T-helper 9 cell (primary cell): ENCODE data around the gene FKBP5.
A peak's percentile ranks its signal among the peaks of the same experiment; 100 is the strongest.
"Not testable (repeated sequence)": the region's sequence is repeated elsewhere in the genome, so short reads cannot be mapped to it uniquely, and the experiment has no call there.

Experiments
- DNase-seq: peaks from one replicate; pipeline ENCODE4 v3.0.0-alpha.2; 2020

FKBP5 gene

GRCh38 chr6:35582315-35582714, 106.4 kb downstream of the FKBP5 start:
- DNase-seq = no peak

DNA sequence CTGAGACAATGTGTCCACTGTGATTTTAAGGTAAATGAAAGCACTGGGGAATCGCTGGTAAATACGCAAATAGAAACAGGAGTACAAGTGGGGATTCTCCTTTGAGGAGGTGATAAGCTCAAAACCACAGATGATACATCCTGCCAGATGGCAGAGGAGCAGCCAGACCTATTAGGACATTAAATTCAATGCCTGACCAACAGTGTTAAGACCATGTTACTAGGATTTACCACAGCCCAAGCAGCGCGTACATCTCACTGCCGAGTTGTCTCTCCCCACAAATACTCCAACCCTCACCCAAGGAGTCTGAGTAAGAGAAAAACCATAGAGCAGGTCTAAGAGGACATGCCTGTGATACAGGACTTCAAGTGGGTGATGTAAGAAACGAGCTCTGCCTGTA, 107.1 kb downstream of the FKBP5 start:
- no peak for DNase-seq

GRCh38 chr6:35580836-35581235, 107.9 kb downstream of the FKBP5 start:
- DNase-seq = no peak

DNA sequence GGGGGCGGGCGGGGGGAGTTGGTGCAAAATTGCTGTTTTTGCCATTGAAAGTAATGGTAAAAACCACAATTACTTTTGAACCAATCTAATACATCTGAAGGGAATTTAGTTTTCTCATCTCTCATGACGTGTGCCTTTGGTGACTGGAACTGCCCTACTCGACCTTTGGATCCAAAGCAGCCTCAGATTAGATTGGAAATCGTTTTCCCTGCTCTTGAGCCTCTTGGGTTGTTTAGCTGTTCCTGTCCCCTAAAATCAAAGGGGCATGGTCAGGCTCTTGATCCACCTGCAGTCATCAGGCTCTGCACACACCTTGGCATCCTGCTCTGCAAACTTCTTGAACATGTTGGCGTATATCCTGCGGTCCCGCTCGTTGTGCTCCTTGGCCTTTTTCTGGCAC, 112.0 kb downstream of the FKBP5 start:
- no peak for DNase-seq

DNA sequence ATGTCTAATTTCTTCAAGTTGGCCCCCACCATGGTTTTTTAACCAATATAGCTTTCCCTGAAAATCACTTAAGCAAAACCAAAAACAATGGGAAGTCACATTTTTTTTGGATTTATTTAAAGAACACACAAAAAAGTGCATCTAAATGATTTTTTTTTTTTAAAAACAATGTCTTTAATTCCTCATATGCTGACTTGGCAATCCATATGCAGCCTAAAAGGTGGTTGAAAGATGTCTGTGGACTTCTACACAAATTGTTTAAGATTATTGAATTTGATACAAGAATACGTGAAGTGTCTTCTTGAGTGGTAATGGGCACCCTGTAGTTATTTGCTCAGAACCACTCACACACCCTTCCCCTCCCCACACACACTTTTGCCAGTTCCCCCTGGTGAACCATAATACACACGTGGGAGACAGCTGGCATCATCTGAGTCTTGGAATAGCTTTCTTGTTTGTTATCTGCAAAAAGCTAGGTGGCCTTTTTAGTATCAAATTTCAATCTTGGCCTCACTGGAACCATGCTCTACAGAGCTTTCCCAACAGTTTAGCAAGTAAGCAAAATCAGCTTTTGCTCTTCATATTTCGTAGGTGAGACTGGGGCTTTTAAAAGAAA, 115.1 kb downstream of the FKBP5 start:
- DNase-seq = no peak

DNA sequence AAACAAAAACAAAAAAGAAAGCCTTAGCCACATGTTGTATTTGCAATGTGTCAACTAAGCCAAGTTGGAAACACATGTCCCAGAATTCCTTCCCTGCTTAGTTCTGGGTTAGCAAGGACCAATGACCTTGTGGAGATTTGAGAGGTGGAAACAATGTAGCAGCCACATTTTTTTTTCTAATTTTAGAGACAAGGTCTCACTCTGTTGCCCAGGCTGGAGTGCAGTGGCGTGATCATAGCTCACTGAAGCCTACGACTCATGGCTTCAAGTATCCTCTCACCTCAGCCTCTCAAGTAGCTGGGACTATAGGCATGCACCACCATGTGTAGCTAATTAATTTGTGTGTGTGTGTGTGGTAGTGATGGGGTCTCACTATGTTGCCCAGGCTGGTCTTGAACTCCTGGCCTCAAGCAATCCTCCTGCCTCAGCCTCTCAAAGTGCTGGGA, 117.8 kb downstream of the FKBP5 start:
- DNase-seq = not testable (repeated sequence)

DNA sequence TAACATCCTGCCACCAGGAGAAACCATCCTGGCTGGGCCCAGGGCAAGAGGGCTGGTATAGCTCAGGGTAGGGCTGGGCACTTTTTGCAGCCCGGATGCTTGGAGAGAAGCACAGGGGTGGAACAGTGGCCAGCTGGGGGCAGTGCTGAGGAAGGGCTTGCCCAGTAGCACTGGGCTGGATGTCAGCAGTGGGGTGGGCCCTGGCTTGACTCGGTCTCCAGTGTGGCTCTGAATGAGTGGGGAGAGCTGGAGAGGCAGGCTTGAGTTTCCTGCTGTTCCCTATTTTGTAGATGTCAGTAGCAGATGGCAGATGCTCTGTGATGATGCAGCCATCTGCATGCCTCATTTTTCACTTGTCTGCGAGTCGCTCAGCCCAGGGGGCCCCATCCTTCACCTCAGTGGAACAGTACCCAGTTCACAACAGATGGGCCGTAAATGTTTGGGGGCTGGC, 119.7 kb downstream of the FKBP5 start:
- DNase-seq = peak; percentile 8

GRCh38 chr6:35566794-35567193, 121.9 kb downstream of the FKBP5 start:
- DNase-seq = no peak

- no peak for DNase-seq
These were observed 124.0 kb downstream of the FKBP5 start for GRCh38 chr6:35564733-35565132.

GRCh38 chr6:35562060-35562459, 126.7 kb downstream of the FKBP5 start:
- DNase-seq = no peak

DNA sequence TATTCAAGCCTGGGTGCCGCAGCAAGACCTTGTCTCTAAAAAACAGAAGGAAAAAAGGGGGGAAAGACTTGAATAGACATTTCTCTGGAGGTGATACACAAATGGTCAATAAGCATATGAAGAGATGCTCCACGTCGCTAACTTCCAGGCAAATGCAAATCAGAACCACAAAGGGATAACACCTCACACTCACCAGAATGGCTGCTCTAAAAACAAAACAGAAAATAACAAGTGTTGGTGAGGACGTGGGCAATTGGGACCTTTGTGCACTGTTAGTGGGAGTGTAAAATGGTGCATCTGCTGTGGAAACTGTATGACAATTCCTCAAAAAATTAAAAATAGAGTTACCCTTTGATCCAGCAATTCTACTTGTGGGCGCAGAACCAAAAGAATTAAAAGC, 127.6 kb downstream of the FKBP5 start:
- no peak for DNase-seq

DNA sequence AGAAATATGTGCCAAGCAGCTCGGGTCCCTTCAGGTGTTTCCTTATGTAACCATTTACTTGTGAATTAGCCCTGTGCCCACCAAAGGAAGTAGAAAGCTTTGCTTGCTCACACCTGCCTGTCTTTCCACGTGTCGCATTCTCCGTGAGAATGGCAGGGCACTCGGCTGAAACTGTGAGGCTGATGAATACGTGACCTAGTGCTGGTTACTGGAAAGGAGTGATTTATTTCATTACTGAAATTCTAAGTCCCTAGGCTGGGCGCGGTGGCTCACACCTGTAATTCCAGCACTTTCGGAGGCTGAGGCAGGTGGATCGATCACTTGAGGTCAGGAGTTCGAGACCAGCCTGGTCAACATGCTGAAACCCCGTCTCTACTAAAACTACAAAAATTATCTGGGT, 130.1 kb downstream of the FKBP5 start:
- DNase-seq = no peak

DNA sequence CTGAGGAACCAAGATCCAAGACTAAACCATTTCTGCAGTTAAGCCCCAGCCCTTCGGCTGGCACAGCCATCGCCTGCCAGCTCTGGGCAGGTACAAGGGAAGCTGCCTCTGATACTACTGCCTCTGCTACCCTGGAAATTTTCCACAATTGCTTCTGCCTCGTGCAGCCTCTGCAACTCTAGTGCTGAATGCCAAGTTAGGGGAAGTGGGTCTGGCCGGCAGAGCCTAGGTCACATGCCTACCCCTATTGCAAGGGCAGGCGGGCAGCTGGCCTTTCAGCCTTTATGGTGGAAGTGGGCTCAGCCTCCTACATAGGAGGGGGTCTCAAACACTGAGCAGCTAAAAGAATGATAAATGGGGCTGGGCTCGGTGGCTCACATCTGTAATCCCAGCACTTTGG, 131.5 kb downstream of the FKBP5 start:
- no peak for DNase-seq

DNA sequence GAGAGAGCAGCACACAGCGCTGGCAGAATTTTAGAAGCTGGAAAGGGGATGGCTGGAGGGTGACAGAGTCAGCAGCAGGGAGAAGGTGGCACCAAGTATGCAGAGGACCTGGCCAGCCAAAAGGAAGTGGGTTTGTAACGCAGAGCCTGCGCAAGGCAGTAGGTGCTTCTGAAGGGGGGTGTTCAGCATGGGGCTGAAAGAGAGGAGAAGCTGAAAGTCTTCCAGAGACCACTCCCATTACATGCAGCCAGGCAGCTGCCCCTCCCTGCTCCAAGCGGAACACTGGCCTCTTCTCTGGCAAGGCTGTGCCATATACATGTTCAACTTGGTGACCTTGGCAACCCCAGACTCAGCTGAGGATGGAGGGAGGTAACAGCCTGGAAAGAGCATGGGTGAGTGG, 133.9 kb downstream of the FKBP5 start:
- DNase-seq = no peak

DNA sequence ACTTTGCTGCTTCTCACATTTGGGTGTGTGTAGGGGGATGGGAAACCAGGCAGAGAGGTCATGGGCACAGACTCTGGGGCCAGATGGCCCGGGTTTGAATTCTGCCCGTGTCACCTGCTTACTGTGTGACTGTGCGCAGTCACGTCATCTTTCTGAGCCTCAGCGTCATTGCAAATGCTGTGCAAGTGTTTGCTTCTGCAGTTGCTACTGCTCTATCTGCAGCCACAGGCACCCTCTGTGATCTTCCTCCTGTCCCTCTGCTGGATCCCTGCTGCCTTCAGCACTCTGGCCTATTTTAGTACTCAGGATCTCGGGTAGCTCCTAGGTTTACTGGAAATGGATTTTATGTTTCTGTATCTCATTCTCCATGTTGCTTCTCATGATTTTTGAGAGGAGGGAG, 135.4 kb downstream of the FKBP5 start:
- DNase-seq = no peak

GRCh38 chr6:35552285-35552917, 136.3 kb downstream of the FKBP5 start:
- peak; percentile 63 for DNase-seq

DNA sequence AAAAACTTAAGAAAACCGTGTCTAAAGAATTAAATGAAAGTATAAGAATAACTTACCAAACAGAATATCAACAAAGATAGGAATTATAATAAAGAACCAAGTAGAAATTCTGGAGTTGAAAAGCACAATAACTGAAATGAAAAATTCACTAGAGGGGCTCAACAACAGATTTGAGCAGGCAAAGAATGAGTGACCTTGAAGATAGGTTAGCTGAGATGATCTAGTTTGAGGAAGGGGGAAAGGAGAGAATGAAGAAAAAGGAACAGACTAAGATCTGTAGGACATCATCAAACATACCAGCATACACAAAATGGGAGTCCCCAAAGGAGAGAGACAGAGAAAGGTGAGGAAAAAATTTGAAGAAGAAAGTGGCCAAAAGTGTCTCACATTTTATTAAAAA, 138.3 kb downstream of the FKBP5 start:
- no peak for DNase-seq

DNA sequence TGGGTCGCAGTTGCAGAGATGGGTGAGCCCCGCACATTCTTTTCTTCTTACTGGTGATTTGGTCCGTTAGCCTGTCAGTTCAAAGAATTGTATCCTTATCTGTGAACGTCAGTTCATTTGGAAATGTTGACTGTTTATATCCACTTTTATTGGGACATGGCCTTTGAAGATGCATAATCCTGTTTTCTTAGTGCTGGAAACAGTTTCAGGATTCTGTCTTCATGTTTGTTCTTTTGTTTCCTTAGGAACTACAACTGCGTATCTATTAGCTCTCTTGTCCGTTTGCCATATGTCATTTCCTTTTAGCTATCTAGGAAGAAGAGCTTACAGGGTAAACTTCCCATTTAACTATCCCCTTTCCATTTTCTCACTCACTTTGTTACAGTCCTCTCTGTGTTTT, 141.0 kb downstream of the FKBP5 start:
- no peak for DNase-seq

GRCh38 chr6:35544769-35545361, 143.8 kb downstream of the FKBP5 start:
- no peak for DNase-seq

- no peak for DNase-seq
These were observed 145.1 kb downstream of the FKBP5 start for GRCh38 chr6:35543459-35544193.

DNA sequence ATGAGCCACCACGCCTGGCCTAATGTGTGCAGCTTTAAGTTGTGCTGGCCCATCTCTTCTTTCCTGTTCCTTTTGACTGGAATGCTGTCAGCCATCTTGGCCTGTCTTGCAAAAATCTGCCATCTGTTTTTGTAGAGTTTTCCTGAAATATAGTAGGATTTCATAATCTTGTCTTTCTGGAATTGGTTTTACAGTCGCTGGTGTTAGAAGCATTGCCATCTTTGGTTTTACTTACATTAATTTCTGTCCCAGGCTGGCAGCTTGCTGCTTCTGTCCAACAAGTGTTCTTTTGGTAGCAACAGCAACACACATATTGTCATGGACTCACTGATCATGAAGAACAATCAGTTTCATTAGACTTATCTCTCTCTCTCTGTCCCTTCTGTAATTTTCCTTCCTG, 146.9 kb downstream of the FKBP5 start:
- DNase-seq = no peak

- no peak for DNase-seq
These were observed 149.5 kb downstream of the FKBP5 start for GRCh38 chr6:35539223-35539622.

GRCh38 chr6:35535847-35536246, 152.9 kb downstream of the FKBP5 start:
- DNase-seq = not testable (repeated sequence)
